ENCODE data around the gene TM4SF1. TPM values are rescaled to one million over a fixed set of nuclear protein-coding genes. Genes with fewer than 3 reads are reported as not detected.

The TM4SF1 gene
- total RNA-seq: 100 to 1,000 TPM in 1 of 4 donors, 10 to 100 TPM in 3; 21.3 to 109 (median 32.3) TPM

- intact Hi-C loops (cut with DNase I; ENCODE audit: low total_unique reads) (no loop called here), in situ Hi-C loops (cut with MboI; ENCODE audit: low pct_ligation_motif_present in 1 of 4, low pct_unique_long_range_greater_than_20kb in 1 of 4, low sequenced_read_pairs in 3 of 4) (no loop called here)
- 26 to 35% methylated on average over 7 to 15 of the region's 15 CpGs for WGBS, 2 donors (ENCODE audit: low coverage in 1 of 2)
- Histone ChIP-seq H3K27me3 (no peaks in the 10 kb centered on the region), H3K4me1 (peaks cover 0 to 33% (median 12%) of the 10 kb centered on the region in 4 donors), H3K4me3 (peak within 1 kb of the TSS in 3 of 4 donors; percentile 23 to 38 (median 25)), H3K27ac (peak within 1 kb of the TSS; percentile 76 to 81 (median 80)), H3K36me3 (no peaks in the 10 kb centered on the region), H3K9me3 (no peaks in the 10 kb centered on the region)
- TF ChIP-seq POLR2A (IDR thresholded peaks at IDR 0.05): peak; percentile 65
- TF ChIP-seq, protein P1, sequence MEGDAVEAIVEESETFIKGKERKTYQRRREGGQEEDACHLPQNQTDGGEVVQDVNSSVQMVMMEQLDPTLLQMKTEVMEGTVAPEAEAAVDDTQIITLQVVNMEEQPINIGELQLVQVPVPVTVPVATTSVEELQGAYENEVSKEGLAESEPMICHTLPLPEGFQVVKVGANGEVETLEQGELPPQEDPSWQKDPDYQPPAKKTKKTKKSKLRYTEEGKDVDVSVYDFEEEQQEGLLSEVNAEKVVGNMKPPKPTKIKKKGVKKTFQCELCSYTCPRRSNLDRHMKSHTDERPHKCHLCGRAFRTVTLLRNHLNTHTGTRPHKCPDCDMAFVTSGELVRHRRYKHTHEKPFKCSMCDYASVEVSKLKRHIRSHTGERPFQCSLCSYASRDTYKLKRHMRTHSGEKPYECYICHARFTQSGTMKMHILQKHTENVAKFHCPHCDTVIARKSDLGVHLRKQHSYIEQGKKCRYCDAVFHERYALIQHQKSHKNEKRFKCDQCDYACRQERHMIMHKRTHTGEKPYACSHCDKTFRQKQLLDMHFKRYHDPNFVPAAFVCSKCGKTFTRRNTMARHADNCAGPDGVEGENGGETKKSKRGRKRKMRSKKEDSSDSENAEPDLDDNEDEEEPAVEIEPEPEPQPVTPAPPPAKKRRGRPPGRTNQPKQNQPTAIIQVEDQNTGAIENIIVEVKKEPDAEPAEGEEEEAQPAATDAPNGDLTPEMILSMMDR (IDR thresholded peaks at IDR 0.05): peak in 1 of 5 experiments; percentile 18
- TF ChIP-seq POLR2AphosphoS5 (IDR thresholded peaks at IDR 0.05): peak; percentile 69 to 88 (median 75)
- no peak for TF ChIP-seq EP300 (IDR thresholded peaks at IDR 0.05; ENCODE audit: low read depth)
- DNase-seq: peak; percentile 57
Measured at GRCh38 chr3:149377408-149378364, at the start of gene TM4SF1. TM4SF1 (minus strand) TSS chr3:149377649; CDS start chr3:149377547, 102 bp downstream.

DNA sequence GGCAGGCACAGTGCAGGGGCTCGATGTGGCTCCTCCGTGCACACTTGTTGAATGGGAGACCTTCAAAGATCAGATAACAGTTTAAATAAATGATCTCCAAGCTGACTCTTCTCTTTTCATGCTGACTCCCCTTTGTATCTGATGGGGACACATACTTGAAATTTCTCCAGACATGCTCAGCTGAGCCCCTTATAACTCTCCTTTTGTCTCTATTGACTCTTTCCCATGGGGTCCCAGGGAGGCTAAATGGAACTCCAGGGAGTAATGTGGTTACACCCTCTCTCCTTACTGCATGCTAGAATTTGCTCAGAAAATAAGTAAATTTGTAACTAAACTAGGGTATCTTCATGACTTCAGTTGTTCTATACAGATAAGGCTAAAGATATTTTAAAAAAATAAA, 48.9 kb upstream of the TM4SF1 start:
- in situ Hi-C loops (cut with MboI; ENCODE audit: low pct_ligation_motif_present in 1 of 4, low pct_unique_long_range_greater_than_20kb in 1 of 4, low sequenced_read_pairs in 3 of 4): no loop called here
- WGBS, 2 donors (ENCODE audit: low coverage in 1 of 2): 69% methylated on average over 2 of the region's 2 CpGs; no CpG with 5 or more reads in 1 of the 2 donors

DNA sequence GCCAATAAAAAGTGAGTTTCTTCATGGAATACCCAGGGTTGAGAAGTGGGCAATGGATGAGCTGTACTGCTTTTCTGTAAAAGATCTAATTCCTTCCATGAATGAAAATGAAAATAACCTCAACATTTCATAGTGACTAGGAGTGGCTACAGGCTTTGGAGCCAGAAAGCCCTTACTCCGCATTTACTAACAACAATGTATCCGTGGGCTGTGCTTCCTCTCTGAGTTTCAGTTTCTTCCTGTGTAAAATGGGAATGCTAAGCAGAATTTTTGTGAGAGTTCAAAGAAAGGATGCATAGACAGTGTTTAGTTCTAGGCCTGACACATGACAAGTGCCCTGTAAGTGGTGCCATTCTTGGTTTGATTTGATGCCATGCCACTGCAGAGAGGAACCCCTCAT, 47.5 kb upstream of the TM4SF1 start:
- Histone ChIP-seq H3K4me3 (no peak overlapping the region), H3K4me1 (no peaks in the 10 kb centered on the region), H3K9me3 (no peaks in the 10 kb centered on the region), H3K27me3 (no peaks in the 10 kb centered on the region), H3K27ac (no peak overlapping the region), H3K36me3 (no peaks in the 10 kb centered on the region)
- in situ Hi-C loops (cut with MboI; ENCODE audit: low pct_ligation_motif_present in 1 of 4, low pct_unique_long_range_greater_than_20kb in 1 of 4, low sequenced_read_pairs in 3 of 4): no loop called here
- no peak for DNase-seq
- intact Hi-C loops (cut with DNase I; ENCODE audit: low total_unique reads): no loop called here
- TF ChIP-seq POLR2A (IDR thresholded peaks at IDR 0.05) (no peak), POLR2AphosphoS5 (IDR thresholded peaks at IDR 0.05) (no peak), EP300 (IDR thresholded peaks at IDR 0.05; ENCODE audit: low read depth) (no peak)
- TF ChIP-seq, protein P1 (IDR thresholded peaks at IDR 0.05): no peak
- WGBS, 2 donors (ENCODE audit: low coverage in 1 of 2): 80 to 100% methylated on average over 2 of the region's 2 CpGs

More for the DNA sequence above, 48.9 kb upstream of the TM4SF1 start:
- Histone ChIP-seq H3K4me3 (no peak overlapping the region), H3K27ac (no peak overlapping the region), H3K4me1 (no peaks in the 10 kb centered on the region), H3K36me3 (no peaks in the 10 kb centered on the region), H3K9me3 (no peaks in the 10 kb centered on the region), H3K27me3 (no peaks in the 10 kb centered on the region)
- intact Hi-C loops (cut with DNase I; ENCODE audit: low total_unique reads): no loop called here
- no peak for DNase-seq
- TF ChIP-seq EP300 (IDR thresholded peaks at IDR 0.05; ENCODE audit: low read depth) (no peak), POLR2A (IDR thresholded peaks at IDR 0.05) (no peak), POLR2AphosphoS5 (IDR thresholded peaks at IDR 0.05) (no peak)
- TF ChIP-seq, protein P1 (IDR thresholded peaks at IDR 0.05): no peak

DNA sequence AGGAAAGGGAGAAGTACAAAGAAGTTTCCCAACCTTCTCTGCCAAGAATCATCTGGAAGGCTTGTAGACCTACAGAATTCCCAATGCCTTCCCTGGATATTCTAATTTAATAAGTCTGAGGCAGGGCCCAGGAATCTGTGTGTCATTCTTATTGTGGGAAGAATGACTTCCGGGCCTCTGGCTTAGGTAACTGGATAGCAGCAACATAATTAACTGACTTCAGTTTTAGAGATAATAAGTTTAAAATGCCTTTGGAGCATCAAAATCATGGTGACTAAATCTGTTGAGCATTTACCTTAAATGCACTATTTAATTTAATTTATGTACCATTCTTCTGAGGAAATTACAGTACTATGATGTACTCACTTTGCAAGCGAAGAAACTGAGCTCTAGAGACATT, 44.3 kb upstream of the TM4SF1 start:
- Histone ChIP-seq H3K27me3 (no peaks in the 10 kb centered on the region), H3K36me3 (no peaks in the 10 kb centered on the region), H3K4me3 (no peak overlapping the region), H3K4me1 (no peaks in the 10 kb centered on the region), H3K27ac (no peak overlapping the region), H3K9me3 (no peaks in the 10 kb centered on the region)
- 75 to 90% methylated on average over 2 of the region's 2 CpGs for WGBS, 2 donors (ENCODE audit: low coverage in 1 of 2)
- in situ Hi-C loops (cut with MboI; ENCODE audit: low pct_ligation_motif_present in 1 of 4, low pct_unique_long_range_greater_than_20kb in 1 of 4, low sequenced_read_pairs in 3 of 4): no loop called here
- intact Hi-C loops (cut with DNase I; ENCODE audit: low total_unique reads): no loop called here
- DNase-seq: no peak
- TF ChIP-seq POLR2A (IDR thresholded peaks at IDR 0.05): no peak
- TF ChIP-seq, protein P1 (IDR thresholded peaks at IDR 0.05): no peak

All from transverse colon (tissue), 4 donors.